ENCODE results near the gene GPR17. TPM values are rescaled to one million over a fixed set of nuclear protein-coding genes. Genes with fewer than 3 reads are reported as not detected.

Gene GPR17
- total RNA-seq, 1 donor from 2014 or later, result not detected

DNA sequence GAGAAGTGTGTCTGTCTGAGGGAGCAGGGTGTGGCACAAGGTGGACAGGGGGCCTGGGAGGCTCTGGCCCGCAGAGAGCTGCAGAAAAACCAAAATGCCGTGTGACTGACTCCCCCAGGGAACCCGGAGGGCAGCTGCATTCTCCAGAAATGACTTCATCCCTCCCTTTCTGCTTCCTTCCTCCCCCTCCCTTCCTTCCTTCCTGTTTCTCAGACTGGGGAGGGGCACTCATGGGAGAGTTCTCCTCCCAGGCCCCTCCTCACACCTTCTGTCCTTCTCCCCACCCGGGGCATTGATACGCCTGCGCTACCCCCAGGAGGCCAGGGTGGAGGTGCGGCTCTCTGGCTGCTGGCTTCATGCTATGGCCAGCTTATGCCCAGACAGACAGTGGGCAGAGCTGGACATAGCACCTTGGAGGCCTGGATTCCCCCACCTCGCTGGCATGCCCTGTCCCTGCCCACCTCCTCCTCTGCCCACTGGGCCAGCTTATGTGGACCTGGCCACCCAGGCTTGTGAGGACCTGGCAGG is 8.2 kb upstream of the GPR17 start:
- peak; percentile 55 for DNase-seq

DNA sequence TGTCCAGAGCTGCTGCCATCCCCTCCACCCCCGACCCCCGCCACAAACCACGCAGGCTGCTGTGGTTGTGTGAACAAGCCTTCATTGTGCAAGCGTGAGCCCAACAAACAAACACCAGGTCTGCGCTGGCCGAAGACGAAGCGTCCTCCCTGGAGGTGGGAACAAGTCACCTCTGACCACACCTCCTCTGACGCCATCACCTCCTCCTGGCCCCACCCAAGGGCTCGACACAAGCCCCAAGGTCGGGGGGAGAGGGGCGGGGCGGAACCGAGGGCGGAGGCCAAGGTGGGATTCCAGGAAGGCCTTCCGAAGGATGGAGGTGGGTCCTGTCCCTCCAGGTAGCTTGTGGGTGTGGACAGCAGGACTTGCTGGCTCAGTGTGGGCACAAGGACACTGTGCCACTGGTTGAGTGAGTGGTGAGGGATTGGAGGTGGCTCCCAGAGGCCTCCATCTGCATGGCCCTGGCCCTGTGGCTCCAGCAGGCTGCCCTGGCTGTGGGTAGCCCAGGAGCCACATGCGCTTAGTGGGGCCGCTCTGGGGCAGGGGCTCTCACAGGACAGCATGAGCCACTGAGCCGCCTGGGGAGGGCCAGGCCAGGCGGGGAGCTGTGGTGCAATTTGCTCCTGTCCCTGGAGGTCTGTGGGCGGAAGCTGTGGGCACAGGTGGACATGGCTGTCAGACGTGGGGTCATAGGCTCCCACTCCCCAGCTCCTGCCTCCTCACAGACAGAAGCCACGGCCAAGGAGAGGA is 7.4 kb upstream of the GPR17 start:
- intact Hi-C loops (cut with DNase I), result loop anchor here (5.0 kb wide), 1 partner anchor 39 kb away; the partner anchor contains the start of gene LIMS2
- DNase-seq (no peak), ATAC-seq (ENCODE audit: poor library complexity) (no peak)

More for the DNA sequence above, 8.2 kb upstream of the GPR17 start:
- intact Hi-C loops (cut with DNase I), result loop anchor here (5.0 kb wide), 1 partner anchor 40 kb away; the partner anchor contains the start of gene LIMS2
- peak; percentile 1 for ATAC-seq (ENCODE audit: poor library complexity)

DNA sequence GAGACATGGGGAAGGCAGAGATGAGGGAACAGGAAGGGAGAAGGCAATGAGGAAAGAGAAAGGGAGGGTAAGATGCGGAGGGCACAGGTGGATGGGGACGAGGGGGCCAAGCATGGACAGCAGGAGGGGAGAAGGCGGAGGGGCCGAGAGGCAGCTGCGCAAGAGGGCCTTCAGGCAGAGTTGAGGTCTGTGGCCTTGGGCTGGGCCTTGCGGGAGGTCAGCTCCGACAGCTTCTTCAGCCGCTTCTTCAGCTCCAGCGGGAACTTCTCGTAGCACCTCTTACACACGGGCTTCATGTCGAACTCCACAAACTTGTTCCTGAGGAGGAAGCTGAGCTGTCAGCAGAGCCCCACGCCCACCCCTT is 6.9 kb upstream of the GPR17 start:
- intact Hi-C loops (cut with DNase I), result loop anchor here (5.0 kb wide), 1 partner anchor 38 kb away; the partner anchor contains the start of gene LIMS2
- ATAC-seq (ENCODE audit: poor library complexity) (no peak), DNase-seq (no peak)

DNA sequence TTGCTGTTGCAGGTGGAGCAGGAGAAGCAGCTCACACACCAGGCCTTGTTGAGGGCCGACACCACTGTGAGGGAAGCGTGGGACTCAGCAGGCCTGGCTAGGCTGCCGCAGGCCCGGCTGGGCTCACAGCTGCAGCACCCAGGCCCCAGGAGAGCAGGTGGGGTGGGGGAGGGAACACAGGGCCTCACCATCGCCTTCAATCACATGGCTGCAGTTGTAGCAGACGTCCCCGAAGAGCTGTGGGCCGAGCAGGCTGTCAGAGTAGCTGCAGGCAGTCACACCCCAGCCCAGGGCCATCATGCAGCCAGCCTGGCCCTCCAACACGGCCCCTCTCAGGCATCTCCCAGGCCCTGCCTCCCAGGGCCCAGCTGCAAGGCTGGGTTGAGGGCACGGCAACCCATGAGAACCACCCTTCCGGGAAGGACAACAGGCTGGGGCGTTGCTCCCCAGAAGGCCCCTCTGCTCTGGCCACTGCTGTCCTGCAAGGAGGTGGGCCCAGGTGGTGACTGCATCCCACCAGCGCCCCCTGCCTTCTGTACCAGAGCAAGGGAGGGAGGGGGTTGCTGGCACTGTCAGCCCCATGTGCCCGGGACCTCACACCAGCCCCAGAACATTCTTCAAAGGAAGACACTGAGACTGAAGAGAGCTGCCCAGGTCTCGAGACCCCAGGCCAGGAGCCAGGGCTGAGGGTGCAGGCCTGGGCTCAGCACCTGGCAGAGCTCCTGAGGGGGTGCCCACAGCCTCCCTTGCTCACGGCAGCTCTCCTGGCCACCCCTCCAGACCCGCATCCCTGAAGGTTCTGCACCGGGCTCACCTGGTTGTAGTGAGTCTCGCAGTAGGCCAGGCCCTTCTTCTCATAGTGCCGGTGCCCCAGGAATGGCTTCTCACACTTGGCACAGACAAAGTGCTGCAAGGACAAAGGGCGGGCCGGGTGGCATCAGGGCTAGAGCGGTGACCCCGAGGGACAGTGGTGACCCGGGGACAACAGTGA is 5.6 kb upstream of the GPR17 start:
- intact Hi-C loops (cut with DNase I), result no loop called here
- DNase-seq, result no peak
- no peak for ATAC-seq (ENCODE audit: poor library complexity)

- ATAC-seq (ENCODE audit: poor library complexity), result no peak
- intact Hi-C loops (cut with DNase I), result no loop called here
- DNase-seq, result no peak
Measured at GRCh38 chr2:127641133-127641532, 4.8 kb upstream of the GPR17 start.

DNA sequence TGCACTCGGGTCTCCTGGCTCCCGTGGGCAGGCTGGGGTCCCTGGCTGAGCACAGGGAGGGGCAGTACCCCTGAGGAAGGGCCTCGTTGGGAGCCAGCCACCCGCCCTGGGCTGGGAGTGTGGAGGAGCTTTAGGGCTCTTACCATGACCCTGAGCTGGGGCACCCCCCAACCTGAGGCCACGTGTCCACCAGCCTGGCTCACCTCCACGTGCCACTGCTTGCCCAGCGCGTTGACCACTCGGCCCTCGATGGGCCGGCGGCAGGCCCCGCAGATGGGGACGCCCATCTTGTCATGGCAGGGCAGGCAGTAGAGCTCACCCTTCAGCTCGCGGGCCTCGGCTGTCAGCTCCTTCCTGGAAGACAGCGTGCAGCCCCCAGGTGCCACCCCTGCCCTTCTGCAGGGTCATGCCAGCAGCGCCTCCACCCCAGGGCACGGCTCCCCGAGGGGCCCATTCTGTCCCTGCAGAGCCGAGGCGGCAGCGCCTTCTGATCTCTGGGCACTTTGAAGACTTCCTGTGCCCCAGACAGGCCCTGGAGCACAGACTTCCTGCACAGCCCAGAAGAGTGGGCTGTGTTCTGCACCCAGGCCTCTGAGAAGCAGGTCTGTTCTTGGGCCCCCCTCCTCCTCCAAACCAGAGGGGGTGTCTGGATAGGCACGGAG is 4.0 kb upstream of the GPR17 start:
- no peak for DNase-seq
- no peak for ATAC-seq (ENCODE audit: poor library complexity)
- intact Hi-C loops (cut with DNase I), result no loop called here

DNA sequence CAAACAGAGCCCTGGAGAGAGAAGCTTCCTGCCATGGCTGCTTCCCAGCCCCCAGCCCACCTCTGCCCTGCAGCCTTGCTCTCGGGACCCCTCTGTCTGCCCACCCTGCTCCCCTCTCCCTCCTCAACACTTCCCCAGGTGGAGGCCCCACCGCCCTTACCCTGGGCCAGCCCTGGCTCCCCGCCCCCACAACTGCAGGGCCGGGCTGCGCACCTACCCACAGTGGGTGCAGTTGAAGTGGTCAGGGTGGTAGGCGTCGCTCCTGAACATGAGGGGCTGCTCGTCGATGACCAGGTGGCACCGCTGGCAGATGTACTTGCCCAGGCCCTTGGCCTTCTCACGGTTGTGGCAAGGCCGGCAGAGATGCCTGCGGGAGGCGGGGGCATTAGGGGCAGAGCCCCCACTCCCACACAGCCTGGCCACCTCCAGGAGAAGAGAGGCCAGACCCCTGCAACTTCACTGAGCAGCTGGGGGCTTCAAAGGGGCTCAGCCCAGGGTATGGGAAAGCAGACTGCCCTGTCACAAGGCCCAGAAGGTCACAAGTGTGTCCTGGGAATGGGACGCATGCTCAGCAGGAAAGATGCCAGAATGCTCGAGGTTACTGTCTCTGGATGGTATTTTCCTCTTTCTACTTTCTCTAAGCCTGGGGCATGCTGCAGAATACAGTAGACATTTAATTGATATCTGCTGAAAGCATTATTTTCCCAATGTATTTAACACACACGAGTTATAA is 3.1 kb upstream of the GPR17 start:
- no peak for ATAC-seq (ENCODE audit: poor library complexity)
- no peak for DNase-seq
- intact Hi-C loops (cut with DNase I), result no loop called here

DNA sequence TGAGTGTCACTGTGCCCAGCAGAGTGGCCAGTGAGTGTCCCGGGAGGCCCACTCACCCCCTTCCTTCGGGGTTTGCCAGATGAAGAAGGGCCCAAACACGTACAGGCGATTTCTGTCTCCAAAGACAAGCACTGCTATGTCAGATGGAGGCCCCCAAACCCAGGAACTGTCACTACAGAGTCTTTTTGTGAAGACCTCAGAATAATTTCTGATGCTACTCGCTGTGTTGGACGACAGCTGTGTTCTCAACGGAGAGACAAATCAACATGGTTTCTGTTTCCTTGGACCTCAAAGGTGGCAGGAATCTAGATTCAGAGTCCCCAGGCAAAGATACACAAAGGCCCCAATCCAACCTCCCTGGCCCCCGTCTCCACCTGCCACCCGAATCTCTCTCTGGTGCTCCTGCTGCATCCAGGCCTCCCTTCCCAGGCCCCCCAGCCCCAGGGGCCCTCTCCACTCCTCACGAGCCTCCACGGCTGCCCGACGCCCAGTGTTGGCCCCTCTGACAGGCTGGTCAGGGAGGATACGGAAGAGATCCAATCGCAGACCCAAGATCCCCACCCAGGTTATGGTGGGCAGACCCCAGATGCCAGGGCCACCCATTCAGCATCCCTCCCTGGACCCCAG is 2.4 kb upstream of the GPR17 start:
- intact Hi-C loops (cut with DNase I), result no loop called here
- DNase-seq (peak; percentile 33), ATAC-seq (ENCODE audit: poor library complexity) (no peak)

DNA sequence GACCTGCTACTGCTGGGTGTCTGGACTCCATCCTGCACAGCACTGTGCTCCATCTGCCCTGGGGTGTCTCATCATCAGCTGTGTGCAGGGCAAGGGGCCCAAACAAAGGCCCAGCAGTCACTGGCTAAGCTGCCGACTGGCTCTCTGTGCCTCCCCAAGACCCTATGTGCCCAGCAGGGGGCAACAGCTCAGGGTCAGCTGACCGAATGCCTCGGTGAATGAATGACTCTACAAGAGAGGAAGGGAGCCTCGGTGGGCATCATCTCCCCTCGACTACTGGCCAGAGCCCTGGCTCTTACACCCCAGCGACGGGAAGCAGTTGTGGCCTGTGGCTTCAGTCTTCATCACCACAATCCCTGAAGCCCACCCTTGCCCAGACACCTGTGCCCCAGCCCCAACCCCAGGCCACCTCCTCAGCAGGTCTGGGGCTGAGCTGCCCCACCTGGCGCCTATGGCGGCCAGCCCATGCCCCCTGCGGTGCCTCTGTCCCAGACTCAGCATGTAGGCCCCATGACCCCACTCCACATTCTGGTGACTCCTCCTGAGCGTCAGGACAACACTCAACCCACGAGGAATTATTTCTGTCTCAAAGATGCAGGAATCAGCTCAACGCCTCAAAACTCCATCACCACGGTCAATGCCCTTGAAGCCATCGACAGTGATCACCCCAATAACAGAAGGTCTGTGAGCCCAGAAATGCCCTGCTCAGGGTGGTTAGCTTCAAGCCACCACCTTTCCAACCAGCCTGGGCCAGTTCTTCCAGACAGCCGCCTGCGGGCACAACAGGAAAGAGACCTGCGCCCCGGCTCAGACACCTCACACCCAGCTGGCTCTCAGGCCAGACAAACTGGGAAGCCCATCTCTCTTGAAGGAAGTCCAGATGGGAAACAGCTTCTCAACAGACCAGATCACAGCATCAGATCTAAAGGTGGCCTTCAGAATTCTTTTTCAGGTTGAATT is 1.6 kb upstream of the GPR17 start:
- DNase-seq (peak; percentile 26), ATAC-seq (ENCODE audit: poor library complexity) (no peak)
- intact Hi-C loops (cut with DNase I), result no loop called here

DNA sequence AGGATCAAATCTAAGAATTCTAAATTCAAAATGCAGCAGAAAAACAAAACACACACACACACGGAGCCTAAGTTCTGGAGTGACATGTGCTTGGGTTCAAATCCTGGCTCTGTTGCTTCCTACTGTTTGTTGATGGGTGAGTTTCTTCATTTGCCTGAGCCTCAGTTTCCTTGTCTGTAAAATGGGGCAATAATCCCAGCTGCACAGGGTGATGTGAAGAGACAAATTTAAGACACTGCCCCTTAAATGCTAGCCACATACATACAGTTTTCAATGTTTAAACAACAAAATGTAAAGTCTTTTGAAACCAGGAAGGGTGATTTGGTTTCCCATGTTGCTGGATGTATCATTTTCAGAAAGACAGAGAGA is 943 bp upstream of the GPR17 start:
- no peak for DNase-seq
- ATAC-seq (ENCODE audit: poor library complexity), result no peak
- intact Hi-C loops (cut with DNase I), result no loop called here

DNA sequence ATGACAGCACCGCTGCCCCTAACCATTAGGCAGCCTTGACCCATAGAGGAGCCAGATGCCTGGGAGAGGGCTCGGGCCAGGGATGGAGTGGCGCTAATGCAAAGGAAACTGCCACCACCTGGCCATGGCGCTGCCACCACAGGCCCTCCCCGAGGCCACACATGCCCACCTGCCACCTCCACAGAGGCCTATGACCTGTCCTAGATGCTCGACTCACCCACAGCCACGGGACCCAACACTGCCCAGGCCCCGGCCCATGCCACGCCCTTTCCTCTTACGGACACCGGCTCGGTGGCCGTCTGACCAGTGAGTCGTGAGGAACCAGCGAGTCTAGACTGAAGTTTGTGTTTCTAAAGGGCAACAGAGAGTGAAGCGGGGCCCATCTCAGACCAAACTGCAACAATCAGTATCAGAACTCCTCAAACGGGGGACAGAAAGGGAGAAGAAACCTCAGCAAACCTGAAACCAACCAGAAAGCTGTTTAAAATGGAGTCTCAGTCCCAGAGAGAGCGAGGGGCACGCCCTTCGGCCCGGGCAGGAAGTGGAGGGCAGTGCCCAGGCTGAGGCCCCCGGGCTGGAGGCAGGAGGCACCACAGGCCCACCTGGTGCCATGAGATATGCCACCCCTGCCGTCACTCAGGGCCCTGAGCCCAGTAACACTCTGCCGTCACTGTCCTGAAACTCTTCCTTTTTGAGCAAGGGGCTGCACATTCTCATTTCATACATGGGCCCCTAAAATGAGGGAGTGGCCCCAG is 711 bp downstream of the GPR17 start:
- intact Hi-C loops (cut with DNase I), result no loop called here
- peak; percentile 44 for DNase-seq
- ATAC-seq (ENCODE audit: poor library complexity), result no peak

- ATAC-seq (ENCODE audit: poor library complexity) (no peak), DNase-seq (peak; percentile 44)
Measured at GRCh38 chr2:127647242-127648190, 1.6 kb downstream of the GPR17 start.

GRCh38 chr2:127648321-127648720 is 2.4 kb downstream of the GPR17 start:
- DNase-seq (peak; percentile 37), ATAC-seq (ENCODE audit: poor library complexity) (no peak)
- intact Hi-C loops (cut with DNase I), result no loop called here

More at GRCh38 chr2:127647242-127648190, 1.6 kb downstream of the GPR17 start:
- intact Hi-C loops (cut with DNase I), result no loop called here

GRCh38 chr2:127649100-127649611 is 3.2 kb downstream of the GPR17 start:
- peak; percentile 67 for DNase-seq
- intact Hi-C loops (cut with DNase I), result no loop called here
- peak; percentile 14 for ATAC-seq (ENCODE audit: poor library complexity)

DNA sequence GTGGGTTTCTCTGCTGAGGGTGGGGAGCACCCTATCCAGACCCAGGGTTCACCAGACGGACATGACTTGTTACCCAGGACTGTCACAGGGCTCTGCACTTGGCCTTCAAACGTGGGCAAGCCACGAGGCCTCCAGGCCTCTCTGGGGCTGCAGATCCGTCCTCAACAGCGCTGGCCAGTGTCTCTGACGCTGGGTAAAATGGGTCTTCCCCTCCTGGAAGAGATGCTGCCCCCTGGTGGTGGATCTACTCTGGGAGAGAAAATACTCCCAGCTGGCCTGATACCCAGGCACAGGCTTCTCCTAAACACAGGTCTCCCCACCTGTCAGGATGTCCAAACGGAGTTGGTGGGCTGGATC is 3.7 kb downstream of the GPR17 start:
- DNase-seq (peak; percentile 73), ATAC-seq (ENCODE audit: poor library complexity) (peak; percentile 32)
- intact Hi-C loops (cut with DNase I), result no loop called here

All from Right ventricle myocardium superior (tissue), 1 donor.